Left renal pelvis (tissue), 4 donors: ENCODE data around the gene SYT11. TPM values are rescaled to one million over a fixed set of nuclear protein-coding genes. Genes with fewer than 3 reads are reported as not detected.
A peak's percentile ranks its signal among the peaks of the same experiment; 100 is the strongest.
"Not testable (repeated sequence)": the region's sequence is repeated elsewhere in the genome, so short reads cannot be mapped to it uniquely, and the experiment has no call there.

Experiments used
- DNase-seq, 4 donors: peaks; one replicate each; pipeline ENCODE4 v3.0.0-alpha.2; 2013; ENCODE audit warnings: low read depth in 4 of 4, low spot score in 3 of 4
- polyA plus RNA-seq, 4 donors: library from polyadenylated mRNA; unstranded; fragments of 120-200 nt; gene quantifications; one replicate each; pipeline ENCODE4 v1.2.1, GENCODE V29; 2013; ENCODE audit not compliant: insufficient read length in 4 of 4

SYT11 gene
- polyA plus RNA-seq: 10 to 100 TPM; 14.3 to 24.3 (median 19.0) TPM

GRCh38 chr1:155859234-155859829 lies at the start of gene SYT11:
SYT11 (plus strand) TSS chr1:155859567; CDS start chr1:155859762, 195 bp downstream.
- DNase-seq: peak; percentile 93 to 95 (median 94)

GRCh38 chr1:155812878-155813277 lies 46.5 kb upstream of the SYT11 start:
- DNase-seq: no peak

DNA sequence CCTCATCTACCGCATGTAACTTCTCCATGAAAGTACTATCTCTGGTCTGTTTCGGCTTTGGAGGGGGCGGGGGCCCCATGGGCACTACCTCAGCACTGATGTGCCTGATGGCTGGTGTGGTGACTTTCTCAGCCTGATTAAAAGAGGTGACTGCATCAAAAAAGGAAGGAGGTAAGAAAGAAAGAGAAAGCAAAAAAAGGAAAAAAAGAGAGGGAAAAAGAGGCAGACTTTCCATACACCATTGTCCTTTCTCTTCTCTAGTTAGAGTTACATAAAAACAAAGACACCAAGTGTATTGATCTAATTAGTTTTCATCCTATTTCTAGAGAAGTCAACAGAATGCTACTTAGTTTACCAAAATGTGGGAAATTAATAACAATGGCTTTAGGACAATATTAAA lies 45.7 kb upstream of the SYT11 start:
- no peak for DNase-seq

GRCh38 chr1:155816351-155816750 lies 43.0 kb upstream of the SYT11 start:
- no peak for DNase-seq

GRCh38 chr1:155827450-155827849 lies 31.9 kb upstream of the SYT11 start:
- DNase-seq: no peak

- DNase-seq: no peak
These were observed 27.9 kb upstream of the SYT11 start for GRCh38 chr1:155831279-155831976.

DNA sequence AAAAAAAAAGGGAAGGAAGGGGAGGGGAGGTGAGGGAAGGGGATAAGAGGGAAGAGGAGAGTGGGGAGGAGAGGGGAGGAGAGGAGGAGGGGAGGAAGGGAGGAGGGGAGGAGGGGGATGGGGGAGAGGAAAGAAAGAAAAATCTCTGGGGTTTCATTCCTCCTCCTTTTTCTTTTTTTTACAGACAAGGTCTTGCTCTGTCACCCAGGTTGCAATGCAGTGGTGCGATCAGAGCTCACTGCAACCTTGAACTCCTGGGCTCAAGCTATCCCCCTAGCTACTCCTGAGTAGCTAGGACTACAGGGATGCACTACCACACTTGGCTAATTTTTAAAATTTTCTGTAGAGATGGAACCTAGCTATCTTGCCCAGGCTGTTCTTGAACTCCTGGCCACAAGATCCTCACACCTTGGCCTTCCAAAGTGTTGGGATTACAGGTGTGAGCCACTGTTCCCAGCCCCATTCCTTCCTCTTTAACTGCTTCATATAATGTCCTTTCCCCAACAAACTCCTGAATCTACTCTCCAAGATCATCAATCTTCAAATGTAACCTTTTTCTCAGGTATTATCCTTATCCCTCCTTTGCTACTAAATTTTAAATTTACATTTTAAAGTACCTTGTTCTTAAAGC lies 25.6 kb upstream of the SYT11 start:
- no peak for DNase-seq

- no peak for DNase-seq
These were observed 25.0 kb upstream of the SYT11 start for GRCh38 chr1:155834296-155834926.

GRCh38 chr1:155834927-155835399 lies 24.4 kb upstream of the SYT11 start:
- not testable (repeated sequence) for DNase-seq

DNA sequence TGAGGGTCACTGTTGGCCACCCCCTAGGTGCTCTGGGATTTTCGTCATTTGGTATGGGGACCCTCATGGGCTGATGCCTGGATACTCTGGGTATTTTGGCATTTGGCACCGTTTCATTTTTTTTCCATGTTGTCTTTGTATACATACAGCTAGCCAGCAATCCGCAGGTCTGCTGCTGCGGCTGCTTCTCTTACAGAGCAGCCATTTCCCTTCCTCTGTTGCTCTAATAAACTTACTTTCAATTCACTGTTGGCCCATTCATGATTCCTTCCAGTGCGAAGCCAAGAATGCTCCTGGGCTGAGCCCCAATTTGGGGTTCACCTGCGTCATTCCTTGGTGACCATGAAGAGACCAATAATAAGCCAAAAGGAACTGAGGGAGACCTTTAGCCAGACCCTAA lies 23.8 kb upstream of the SYT11 start:
- no peak for DNase-seq

- no peak for DNase-seq
These were observed 19.0 kb upstream of the SYT11 start for GRCh38 chr1:155840386-155840785.

- DNase-seq: no peak
These were observed 14.4 kb upstream of the SYT11 start for GRCh38 chr1:155844860-155845421.

DNA sequence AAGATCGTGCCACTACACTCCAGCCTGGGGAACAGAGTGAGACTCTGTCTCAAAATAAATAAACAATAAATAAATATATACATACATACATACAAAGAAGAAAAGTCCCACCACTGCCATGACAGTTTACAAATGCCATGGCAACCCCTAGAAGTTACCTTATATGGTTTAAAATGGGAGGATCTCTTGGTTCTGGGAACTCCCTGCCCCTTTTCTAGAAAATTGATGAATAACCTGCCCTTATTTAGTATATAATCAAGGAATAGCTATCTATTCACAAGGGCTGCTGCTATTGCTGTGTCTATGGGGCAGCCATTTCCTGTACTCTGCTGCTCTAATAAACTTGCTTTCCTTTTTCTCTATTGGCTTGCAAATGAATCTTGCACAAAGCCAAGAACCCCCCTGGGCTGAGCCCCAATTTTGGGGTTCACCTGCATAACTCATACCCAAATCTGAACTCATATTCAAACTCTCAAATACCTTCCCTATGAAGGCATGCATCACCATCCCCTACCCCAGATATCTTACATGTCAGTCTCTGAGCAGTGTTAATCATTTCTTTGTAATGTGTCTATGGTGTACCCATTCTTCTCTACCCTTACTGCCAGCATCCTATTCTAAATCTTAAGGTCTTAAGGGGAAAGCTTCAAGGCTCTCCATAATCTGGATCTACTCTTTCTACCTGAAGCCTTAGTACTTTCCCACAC lies 11.4 kb upstream of the SYT11 start:
- no peak for DNase-seq

DNA sequence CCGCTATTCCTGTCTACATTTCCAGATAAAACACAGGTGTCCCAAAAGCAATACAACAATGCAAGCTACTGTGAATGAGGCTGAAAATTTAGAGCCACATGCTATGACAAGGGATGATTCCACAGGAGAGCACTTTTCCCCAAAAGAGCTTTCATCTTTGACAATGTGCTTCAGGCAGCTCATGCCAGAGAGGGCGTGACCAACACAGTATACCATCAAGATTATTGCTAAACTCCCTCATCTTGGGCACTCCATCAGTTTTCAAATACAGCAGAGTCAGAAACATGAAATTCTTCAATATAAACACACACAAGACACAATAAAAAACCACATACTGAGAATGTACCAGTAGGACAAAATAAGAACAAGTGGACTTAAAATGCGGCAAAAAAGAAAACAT lies 9.0 kb upstream of the SYT11 start:
- no peak for DNase-seq

DNA sequence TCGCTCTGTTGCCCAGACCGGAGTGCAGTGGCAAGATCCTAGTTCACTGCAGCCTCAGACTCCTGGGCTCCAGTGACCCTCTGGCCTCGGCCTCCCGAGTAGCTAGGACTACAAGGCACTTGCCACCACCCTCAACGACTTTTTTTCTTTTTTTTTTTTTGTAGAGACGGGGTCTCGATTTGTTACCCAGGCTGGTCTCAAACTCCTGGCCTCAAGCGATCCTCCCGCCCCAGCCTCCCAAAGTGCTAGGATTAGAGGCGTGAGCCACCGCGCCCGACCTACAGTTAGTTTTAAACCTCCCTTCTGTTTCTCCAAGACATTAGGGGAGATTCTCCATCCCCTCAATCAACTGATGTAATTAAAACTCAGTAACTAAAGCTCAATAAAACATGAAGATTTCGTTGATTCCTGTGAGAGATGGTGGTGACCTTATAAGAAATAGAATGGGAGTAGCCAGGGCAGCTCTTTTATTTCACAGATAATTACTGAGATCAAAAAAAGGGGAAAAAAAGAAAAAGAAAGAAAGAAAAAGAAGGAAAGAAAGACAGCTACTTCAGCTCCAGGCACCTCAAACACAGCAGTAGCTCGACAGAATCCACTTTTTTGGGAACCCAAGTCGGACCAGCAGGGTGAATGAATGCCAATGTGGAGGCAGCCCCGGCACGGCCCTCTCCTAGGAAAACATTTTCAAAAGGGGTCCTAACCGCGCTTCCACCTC lies 3.0 kb upstream of the SYT11 start:
- DNase-seq: no peak

- DNase-seq: peak in 3 of 4 donors; percentile 79 to 89 (median 81)
These were observed 2.1 kb upstream of the SYT11 start, which contains the start of gene GON4L for GRCh38 chr1:155856975-155857930. GON4L (minus strand) TSS chr1:155857214; CDS start chr1:155853780, 3,434 bp downstream.

DNA sequence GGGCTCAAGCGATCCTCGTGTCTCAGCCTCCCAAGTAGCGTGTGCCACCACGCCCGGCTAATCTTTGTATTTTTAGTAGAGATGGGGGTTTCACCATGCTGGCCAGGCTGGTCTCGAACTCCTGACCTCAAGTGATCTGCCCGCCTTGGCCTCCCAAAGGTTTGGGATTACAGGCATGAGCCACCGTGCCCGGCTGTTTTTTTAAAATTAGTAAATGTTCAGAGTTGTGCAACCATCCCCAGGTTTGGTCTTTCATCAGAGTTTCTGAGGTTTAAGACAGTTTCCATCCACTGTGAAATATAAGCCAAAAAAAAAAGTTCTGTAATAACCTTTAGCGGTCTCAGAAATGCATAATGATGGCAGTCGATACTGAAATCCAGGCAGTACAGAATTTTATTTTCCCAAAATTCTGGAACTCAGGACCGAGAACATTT lies 550 bp upstream of the SYT11 start:
- peak in 1 of 4 donors; percentile 22 for DNase-seq
